Fibroblast of pulmonary artery (primary cell): ENCODE measurements around the gene CEP192.
"Not testable (repeated sequence)": the region's sequence is repeated elsewhere in the genome, so short reads cannot be mapped to it uniquely, and the experiment has no call there.

ENCODE experiments used
- DNase-seq: peaks from one replicate; pipeline ENCODE4 v3.0.0-alpha.2; 2010; ENCODE audit warnings: low read depth
- H3K4me3 ChIP-seq: replicated peaks from 2 replicates; pipeline ENCODE4 v1.5.1; 2011; ENCODE audit warnings: low read depth, mild to moderate bottlenecking, control low read depth, low read length, moderate library complexity
- CTCF ChIP-seq: IDR thresholded peaks from 2 replicates; pipeline ENCODE4 v1.5.1; 2011; ENCODE audit warnings: mild to moderate bottlenecking, control low read depth, low read length, inconsistent platforms; ENCODE audit errors: missing control alignments

Gene CEP192

GRCh38 chr18:12975488-12975887 lies 15.7 kb upstream of the CEP192 start:
- no peak overlapping the region for H3K4me3 ChIP-seq
- no peak for DNase-seq
- no peak for TF ChIP-seq CTCF

GRCh38 chr18:12976305-12976704 lies 14.9 kb upstream of the CEP192 start:
- TF ChIP-seq CTCF, result no peak
- no peak for DNase-seq
- no peak overlapping the region for H3K4me3 ChIP-seq

- not testable (repeated sequence) for DNase-seq, H3K4me3 ChIP-seq
Measured at GRCh38 chr18:12980065-12980464, 11.1 kb upstream of the CEP192 start.

- no peak for DNase-seq
- no peak overlapping the region for H3K4me3 ChIP-seq
- TF ChIP-seq CTCF, result no peak
Measured at GRCh38 chr18:12989397-12990122, 1.6 kb upstream of the CEP192 start.

- peak overlapping the region; percentile 84 for H3K4me3 ChIP-seq
- DNase-seq, result no peak
- no peak for TF ChIP-seq CTCF
Measured at GRCh38 chr18:12990123-12990475, 1.1 kb upstream of the CEP192 start.

- peak overlapping the region; percentile 84 for H3K4me3 ChIP-seq
- no peak for DNase-seq
- no peak for TF ChIP-seq CTCF
Measured at GRCh38 chr18:12990641-12990966, 558 bp upstream of the CEP192 start.

GRCh38 chr18:12991821-12992179 lies 638 bp downstream of the CEP192 start:
- peak; percentile 26 for DNase-seq
- no peak for TF ChIP-seq CTCF

More at GRCh38 chr18:12991821-12992179, 638 bp downstream of the CEP192 start:
- peak overlapping the region; percentile 84 for H3K4me3 ChIP-seq
